Lower leg skin (tissue), 4 donors: Measurements from ENCODE around the gene KEL. TPM values are rescaled to one million over a fixed set of nuclear protein-coding genes. Genes with fewer than 3 reads are reported as not detected.

Source experiments
- DNase-seq, 2 donors: peaks; one replicate each; pipeline ENCODE4 v3.0.0-alpha.2; 2019; ENCODE audit warnings: low spot score in 2 of 2
- H3K4me3 ChIP-seq: fragments of 200-600 bp; sonication (generic); 2 replicates; pipeline ENCODE4 v1.5.1; 2017; ENCODE audit warnings: mild to moderate bottlenecking, low read depth; ENCODE audit not compliant: poor library complexity, severe bottlenecking
- CTCF ChIP-seq, 3 donors: fragments of 450-650 bp; IDR thresholded peaks; one replicate each; pipeline ENCODE4 v1.5.1; 2016; ENCODE audit warnings: antibody characterized with exemption in 3 of 3, mild to moderate bottlenecking in 3 of 3, moderate library complexity in 2 of 3
- POLR2A ChIP-seq, 2 donors: fragments of 450-650 bp; IDR thresholded peaks; one replicate each; pipeline ENCODE4 v1.6.1; 2016 to 2017; ENCODE audit warnings: antibody characterized with exemption in 2 of 2, mild to moderate bottlenecking in 1 of 2, moderate library complexity in 1 of 2
- WGBS, 2 donors: methylation state at CpG; one replicate each; pipeline ENCODE4 v1.1.5; 2018; 5-methylcytosine and 5-hydroxymethylcytosine counted together
- intact Hi-C: fragments of 100-400 bp; cut with DNase I; formaldehyde crosslinking; loops from one replicate; pipeline ENCODE4 v1.15.0; 2023; ENCODE audit warnings: low total_unique reads
- total RNA-seq, 4 donors: library from RNA; depleted of rRNA; stranded (reverse); fragments of >200 nt; gene quantifications; one replicate each; pipeline ENCODE4 v1.1.0, GENCODE V29; 2016

Gene KEL
- total RNA-seq, 4 donors from 2014 or later = 0.08 to 0.58 (median 0.47) TPM; not detected in 1

DNA sequence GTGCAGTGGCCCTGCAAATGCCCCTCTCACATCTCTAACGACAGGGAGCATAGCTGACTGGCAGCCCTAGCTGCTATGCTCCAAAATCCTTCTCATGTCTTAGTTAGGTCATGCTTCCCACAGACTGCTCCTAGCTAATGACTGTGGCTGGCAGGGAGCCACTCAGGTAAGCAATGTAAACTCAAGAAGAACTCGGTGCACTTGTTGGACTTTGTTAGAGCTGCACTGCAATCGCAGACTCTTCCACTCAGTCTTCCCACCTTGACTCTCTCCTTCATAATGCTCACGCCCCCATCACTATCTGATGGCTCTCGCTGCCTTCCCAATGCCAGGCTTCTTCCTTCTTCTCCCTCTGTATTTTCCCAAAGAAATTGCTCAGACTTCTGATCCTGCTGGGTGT, 40.7 kb upstream of the KEL start:
- no peak for DNase-seq
- TF ChIP-seq CTCF (IDR thresholded peaks at IDR 0.05) (no peak), POLR2A (IDR thresholded peaks at IDR 0.05) (no peak)
- H3K4me3 ChIP-seq = no peak overlapping the region
- WGBS, 2 donors = 60 to 81% methylated on average over 5 of the region's 5 CpGs
- intact Hi-C loops = no loop called here

GRCh38 chr7:143002106-143002505, 39.9 kb upstream of the KEL start:
- no peak overlapping the region for H3K4me3 ChIP-seq
- TF ChIP-seq CTCF (IDR thresholded peaks at IDR 0.05) = no peak
- TF ChIP-seq POLR2A (IDR thresholded peaks at IDR 0.05) = no peak
- no peak for DNase-seq
- WGBS, 2 donors = 51 to 52% methylated on average over 3 of the region's 3 CpGs
- intact Hi-C loops = no loop called here

DNA sequence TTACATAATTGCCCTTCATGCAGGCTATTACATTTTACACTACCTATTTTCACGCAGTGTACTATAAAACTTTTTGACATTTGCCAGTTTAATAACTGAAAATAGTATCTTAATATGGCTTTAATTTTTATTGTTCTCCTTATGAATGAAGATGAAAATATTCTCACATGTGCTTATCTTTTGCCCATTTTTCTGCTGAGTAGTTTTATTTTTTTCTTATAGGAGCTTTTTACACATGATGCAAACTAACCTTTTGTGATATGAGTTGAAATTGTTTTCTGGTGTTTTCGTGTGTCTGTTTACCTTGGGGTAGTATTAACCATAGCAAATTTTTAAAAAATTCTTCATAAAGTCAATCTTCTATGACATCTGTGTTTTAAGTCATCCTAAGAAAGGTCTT, 38.5 kb upstream of the KEL start:
- H3K4me3 ChIP-seq = no peak overlapping the region
- WGBS, 2 donors = 83 to 89% methylated on average over 2 of the region's 2 CpGs
- TF ChIP-seq CTCF (IDR thresholded peaks at IDR 0.05) (no peak), POLR2A (IDR thresholded peaks at IDR 0.05) (no peak)
- DNase-seq = no peak
- intact Hi-C loops = no loop called here

GRCh38 chr7:142999793-143000192, 37.6 kb upstream of the KEL start:
- DNase-seq = no peak
- no peak for TF ChIP-seq CTCF (IDR thresholded peaks at IDR 0.05)
- TF ChIP-seq POLR2A (IDR thresholded peaks at IDR 0.05) = no peak
- H3K4me3 ChIP-seq = no peak overlapping the region
- intact Hi-C loops = no loop called here

- WGBS, 2 donors = 86 to 93% methylated on average over 6 of the region's 6 CpGs
- intact Hi-C loops = no loop called here
- DNase-seq = no peak
- H3K4me3 ChIP-seq = no peak overlapping the region
- TF ChIP-seq CTCF (IDR thresholded peaks at IDR 0.05) (no peak), POLR2A (IDR thresholded peaks at IDR 0.05) (no peak)
Observed at GRCh38 chr7:142998966-142999365, 36.8 kb upstream of the KEL start.

DNA sequence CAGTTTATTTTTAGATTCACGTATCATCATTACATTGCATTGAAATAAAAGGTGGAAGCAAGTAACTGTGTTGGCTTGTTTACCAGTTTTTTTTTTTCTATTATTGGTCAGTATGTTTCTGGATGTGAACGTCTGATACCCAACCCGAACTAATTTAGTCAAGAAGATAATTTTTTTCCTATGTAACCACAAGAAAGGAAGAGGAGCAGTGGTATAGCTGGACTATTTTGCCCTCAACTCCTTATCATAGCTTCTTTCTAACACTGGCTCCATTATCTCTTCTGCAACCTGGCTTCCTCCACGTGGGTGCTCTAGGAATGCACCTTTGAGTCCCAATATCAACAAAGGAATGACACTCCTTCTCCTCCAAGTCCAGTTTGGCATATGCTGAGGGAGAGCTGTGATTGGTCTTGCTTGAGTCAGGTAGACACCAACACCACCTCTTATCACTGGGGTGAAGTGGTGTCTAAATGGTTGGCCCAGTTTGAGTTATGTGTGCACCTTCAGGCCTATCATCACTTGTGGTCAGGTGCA, 35.4 kb upstream of the KEL start:
- TF ChIP-seq POLR2A (IDR thresholded peaks at IDR 0.05) = no peak
- no peak for TF ChIP-seq CTCF (IDR thresholded peaks at IDR 0.05)
- intact Hi-C loops = no loop called here
- WGBS, 2 donors = 66% methylated on average over 4 of the region's 4 CpGs
- DNase-seq = no peak
- no peak overlapping the region for H3K4me3 ChIP-seq
